GM18873 (cell line): ENCODE data around the gene RILPL1.
A peak's percentile ranks its signal among the peaks of the same experiment; 100 is the strongest.
"Not testable (repeated sequence)": the region's sequence is repeated elsewhere in the genome, so short reads cannot be mapped to it uniquely, and the experiment has no call there.

Experiments used
- ATAC-seq: cut with Tn5 transposase; IDR thresholded peaks from one replicate; pipeline ENCODE4 v1.9.1; 2021; ENCODE audit warnings: mild to moderate bottlenecking, moderate library complexity, moderate number of reproducible peaks; ENCODE audit not compliant: unreplicated experiment, low FRiP score

The RILPL1 gene

DNA sequence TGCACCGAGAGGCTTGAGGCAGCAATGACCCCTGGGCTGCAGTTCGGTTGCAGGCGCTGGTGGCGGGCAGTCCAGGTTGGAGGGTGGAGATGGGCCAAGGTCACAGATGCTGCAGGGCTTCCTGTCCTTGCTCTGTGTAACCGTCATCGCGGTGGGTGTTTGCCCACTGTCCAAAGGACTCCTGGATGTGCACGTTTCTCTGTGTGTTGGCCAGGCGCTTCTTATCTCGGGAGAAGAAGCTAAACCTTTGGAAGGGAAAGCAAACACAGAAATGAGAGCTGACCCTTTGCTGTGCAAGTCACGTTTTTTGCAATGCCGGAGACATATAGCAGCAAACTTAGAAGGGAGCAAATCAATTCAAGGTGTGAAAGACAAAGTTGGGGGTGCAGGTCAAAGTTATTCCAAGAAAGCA, 61.1 kb downstream of the RILPL1 start:
- no peak for ATAC-seq

GRCh38 chr12:123471374-123472068, 62.0 kb downstream of the RILPL1 start:
- ATAC-seq = no peak

DNA sequence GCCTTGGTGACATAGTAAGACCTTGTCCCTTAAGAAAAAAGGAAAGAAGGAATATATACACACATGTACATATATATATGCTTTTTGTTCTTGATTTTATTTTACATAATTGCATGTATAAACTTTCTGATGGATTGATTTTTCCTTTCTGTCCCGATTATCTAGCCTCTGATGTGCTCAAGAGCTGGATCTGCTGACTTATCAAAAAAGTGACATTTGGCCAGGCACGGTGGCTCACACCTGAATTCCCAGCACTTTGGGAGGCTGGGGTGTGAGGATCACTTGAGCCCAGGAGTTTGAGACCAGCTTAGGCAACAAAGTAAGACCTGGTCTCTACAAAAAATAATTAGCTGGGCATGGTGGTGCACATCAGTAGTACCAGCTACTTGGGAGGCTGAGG, 63.5 kb downstream of the RILPL1 start:
- no peak for ATAC-seq

GRCh38 chr12:123468786-123469185, 64.7 kb downstream of the RILPL1 start:
- peak; percentile 63 for ATAC-seq

DNA sequence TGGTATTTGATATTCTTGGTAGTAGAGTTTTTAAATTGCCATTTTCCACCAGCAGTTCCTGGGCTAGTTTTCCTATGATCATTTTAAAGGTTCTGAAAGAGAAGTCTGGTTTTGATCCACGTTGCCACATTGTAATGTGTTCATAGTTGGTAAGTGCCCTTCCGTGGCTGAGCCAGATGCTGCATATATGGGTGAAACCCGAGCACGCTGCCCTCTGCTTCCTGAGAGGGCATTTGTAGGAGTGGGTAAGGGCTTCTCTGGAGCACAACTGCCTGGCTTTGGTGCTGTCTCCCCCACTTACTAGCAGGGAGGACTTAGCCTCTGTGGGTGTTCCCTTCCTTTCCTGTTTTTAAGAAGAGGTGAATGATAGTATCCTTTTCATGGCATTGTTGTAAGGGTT, 68.4 kb downstream of the RILPL1 start:
- ATAC-seq = no peak

DNA sequence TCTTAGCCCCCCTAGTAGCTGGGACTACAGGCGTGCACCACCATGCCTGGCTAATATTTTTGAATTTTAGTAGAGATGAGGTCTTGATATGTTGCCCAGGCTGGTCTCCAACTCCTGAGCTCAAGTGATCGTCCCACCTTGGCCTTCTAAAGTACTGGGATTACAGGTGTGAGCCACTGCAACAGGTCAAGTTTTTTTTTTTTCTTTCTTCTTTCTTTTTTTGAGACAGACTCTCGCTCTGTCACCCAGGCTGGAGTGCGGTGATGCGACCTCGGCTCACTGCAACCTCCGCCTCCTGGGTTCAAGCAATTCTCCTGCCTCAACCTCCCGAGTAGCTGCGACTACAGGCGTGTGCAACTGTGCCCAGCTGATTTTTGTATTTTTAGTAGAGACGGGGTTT, 70.3 kb downstream of the RILPL1 start:
- ATAC-seq = not testable (repeated sequence)

- peak; percentile 47 for ATAC-seq
Observed at GRCh38 chr12:123457980-123458779, 75.3 kb downstream of the RILPL1 start, which contains the start of gene SNRNP35. Gene SNRNP35, plus strand, starts transcription at chr12:123458139. Its CDS starts 7,402 bp downstream, at chr12:123465541.

DNA sequence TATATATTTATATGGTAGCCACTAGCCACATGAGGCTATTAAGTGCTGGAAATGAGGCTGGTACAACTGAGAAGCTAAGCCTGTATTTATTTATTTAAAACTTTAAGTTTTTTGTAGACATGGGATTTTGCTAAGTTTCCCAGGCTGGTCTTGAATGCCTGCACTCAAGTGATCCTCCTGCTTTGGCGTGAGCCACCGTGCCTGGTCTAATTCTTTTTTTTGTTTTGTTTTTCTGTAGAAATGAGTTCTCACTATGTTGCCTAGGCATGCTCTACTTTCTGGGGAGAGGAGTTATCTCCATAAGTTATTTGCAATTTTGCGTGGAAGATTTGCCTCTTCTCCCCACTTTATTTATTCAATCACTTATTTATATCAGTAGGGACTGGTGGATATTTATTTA, 80.4 kb downstream of the RILPL1 start:
- ATAC-seq = no peak

GRCh38 chr12:123452276-123452550, 81.3 kb downstream of the RILPL1 start:
- ATAC-seq = not testable (repeated sequence)

GRCh38 chr12:123450636-123451035, 82.9 kb downstream of the RILPL1 start:
- ATAC-seq = no peak

DNA sequence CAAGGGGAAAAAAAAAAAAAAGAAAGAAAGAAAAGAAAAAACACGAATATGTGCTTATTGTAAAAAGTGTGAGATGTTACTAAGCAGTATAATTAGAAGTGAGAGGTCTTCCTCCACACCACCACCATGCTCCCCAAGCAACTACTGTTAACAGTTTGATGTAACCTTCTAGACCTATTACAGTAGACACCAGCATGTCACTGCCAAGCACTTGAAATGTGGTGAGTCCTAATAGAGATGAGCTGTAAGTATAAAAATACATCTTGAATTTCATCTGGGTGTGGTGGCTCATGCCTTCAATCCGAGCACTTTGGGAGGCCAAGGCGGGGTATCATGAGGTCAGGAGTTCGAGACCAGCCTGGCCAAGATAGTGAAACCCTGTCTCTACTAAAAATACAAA, 83.7 kb downstream of the RILPL1 start:
- ATAC-seq = no peak

- no peak for ATAC-seq
Observed at GRCh38 chr12:123449249-123449733, 84.2 kb downstream of the RILPL1 start.

- ATAC-seq = no peak
Observed at GRCh38 chr12:123446333-123446713, 87.2 kb downstream of the RILPL1 start.

- ATAC-seq = no peak
Observed at GRCh38 chr12:123445388-123446332, 87.9 kb downstream of the RILPL1 start.

DNA sequence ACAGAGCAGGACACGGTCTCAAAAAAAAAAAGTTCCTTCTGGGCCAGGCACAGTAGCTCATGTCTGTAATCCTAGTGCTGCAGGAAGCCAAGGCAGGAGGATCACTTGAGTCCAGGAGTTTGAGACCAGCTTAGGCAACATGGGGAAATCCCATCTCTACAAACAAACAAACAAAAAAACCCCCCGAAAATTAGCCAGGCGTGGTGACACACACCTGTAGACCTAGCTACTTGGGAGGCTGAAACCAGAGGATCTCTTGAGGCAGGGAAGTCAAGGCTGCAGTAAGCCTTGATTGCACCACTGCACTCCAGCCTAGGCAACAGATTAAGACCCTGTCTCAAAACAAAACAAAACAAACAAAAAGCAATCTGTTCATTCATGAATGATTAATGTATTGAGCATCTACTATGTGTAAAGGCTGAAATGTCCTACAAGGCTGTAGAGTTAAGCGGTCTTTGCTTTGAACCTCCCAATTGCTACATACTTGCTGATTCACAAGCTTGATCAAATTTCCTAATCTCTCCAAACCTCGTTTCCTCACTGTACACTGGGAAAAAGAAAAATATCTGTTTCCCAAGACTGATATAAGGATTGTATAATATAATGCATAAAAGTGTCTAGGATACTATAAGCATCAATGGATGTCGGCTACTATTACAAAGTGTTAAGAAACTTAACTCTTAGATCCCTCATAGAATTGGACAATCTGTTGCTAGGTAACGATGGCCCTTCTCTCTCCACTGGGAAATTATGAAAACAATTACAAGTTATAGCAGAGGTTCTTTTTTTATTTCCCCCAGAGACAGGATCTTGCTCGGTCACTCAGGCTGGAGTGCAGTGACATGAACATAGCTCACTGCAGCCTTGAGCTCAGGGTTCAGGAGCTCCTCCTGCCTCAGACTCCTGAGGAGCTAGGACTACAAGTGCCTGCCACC, 89.2 kb downstream of the RILPL1 start:
- no peak for ATAC-seq

DNA sequence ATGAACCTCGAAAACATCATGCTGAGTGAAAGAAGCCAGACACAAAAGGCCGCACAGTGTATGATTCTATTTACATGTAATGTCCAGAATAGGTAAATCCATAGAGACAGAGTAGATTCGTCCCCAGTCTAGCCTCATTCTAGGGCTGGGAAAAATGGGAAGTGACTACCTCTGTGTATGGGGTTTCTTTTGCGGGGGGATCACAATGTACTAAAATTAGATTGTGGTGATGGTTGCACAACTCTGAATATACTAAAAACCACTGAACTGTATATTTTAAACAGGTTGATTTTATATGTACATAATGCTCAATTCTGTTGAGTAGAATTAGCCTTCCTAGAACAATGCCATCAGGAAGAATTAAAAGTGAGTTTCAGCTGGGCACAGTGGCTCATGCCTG, 90.7 kb downstream of the RILPL1 start:
- no peak for ATAC-seq

- peak; percentile 51 for ATAC-seq
Observed at GRCh38 chr12:123441523-123442164, 91.9 kb downstream of the RILPL1 start.

DNA sequence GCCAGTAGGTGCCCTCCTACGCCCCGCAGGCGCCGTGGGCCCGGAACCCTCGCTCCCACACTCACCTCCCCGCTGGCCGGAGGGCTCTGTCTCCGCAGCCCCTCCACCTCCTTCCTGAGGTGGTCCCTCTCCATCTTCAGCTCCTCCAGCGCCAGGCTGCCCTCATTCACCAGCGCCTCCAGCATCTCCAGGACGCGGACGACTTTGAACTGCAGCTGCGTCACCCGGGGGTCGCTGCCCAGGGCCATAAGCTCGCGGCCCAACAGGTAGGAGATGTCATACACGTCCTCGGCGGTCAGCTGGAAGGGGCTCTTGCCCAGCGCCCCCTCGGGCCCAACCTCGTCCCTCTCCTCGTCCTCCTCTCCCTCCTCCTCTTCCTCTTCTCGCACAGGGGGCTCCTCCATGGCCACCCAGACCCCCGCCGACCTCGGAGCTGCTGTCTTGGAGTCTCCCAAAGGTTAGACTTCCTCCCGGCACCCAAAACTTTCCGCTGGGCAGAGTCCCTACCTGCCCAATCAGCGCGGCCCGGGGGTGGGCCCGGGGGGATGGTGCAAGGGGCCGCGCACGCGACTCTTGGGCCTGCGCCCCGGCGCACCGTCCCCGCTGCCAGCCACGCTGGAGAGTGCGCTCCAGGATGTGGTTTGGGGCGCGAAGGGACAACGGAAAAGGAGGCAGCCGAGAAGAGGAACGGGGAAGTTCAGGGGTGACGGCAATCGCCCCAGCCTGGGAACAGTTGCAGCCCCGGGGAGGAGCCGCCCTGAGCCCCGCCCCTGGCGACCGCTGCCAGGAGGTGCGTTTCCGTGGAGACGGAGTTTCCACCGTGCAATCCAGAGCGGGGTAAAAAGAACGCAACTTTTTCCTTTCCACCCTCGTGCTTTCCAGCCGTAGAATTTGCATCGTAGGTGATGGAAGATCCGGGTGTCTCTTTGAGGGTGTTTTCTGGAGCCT, 97.2 kb downstream of the RILPL1 start, which contains the start of gene RILPL2:
Gene RILPL2 (minus strand): TSS at position 668 of the 948 bp plus-strand sequence. CDS start 264 bp downstream, at position 404.
- peak; percentile 45 for ATAC-seq
